NCI-H2081 (cell line): ENCODE results near the gene ENOX1.
A peak's percentile ranks its signal among the peaks of the same experiment; 100 is the strongest.

ENCODE experiments used
- DNase-seq, 2 experiments: peaks; one replicate each; lab custom pipeline; 2025; lab: John Stamatoyannopoulos, UW

The ENOX1 gene

GRCh38 chr13:43387880-43388279, 398.9 kb downstream of the ENOX1 start:
- DNase-seq: no peak

- DNase-seq: peak; percentile 58 to 70
Measured at GRCh38 chr13:43383498-43384165, 403.1 kb downstream of the ENOX1 start.

- no peak for DNase-seq
Measured at GRCh38 chr13:43379738-43380137, 407.0 kb downstream of the ENOX1 start.

DNA sequence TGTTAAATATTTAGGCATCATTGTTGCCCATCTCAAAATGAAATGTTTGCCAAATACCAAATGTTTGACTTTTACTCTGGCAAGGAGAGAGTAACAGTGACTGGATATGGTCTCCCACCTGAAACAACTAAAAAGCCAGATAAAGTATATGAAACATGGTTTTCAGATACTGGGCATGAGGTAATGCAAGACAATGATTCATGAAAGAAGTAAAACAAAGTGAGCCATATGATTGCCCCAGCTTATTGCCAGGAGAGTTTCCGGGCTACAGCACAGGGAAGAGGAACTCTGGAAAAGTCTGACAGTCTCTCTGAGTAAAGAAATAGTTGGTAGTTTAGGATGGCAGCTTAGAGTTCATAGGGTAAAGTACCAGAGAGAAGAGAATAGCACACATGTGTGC, 408.8 kb downstream of the ENOX1 start:
- no peak for DNase-seq

- DNase-seq: no peak
Measured at GRCh38 chr13:43377149-43377548, 409.6 kb downstream of the ENOX1 start.

DNA sequence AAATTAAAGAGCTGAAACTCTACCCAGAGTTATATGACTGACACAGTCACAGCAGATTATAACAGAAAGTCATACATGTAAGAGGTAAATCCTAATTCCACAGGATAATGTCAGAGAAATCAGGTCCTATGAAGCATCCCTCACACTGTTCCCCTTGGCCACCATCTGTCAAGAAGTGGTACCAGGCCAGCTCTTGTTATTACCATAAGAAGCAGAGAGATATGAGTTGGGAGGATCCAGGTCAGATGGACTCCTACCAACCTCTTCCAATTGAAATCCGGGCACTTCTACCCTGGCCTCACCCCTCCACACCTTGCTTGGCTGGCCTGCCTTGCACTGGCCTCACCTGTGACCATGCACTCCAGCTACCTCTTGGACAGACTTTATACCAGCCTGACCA, 410.2 kb downstream of the ENOX1 start:
- no peak for DNase-seq

DNA sequence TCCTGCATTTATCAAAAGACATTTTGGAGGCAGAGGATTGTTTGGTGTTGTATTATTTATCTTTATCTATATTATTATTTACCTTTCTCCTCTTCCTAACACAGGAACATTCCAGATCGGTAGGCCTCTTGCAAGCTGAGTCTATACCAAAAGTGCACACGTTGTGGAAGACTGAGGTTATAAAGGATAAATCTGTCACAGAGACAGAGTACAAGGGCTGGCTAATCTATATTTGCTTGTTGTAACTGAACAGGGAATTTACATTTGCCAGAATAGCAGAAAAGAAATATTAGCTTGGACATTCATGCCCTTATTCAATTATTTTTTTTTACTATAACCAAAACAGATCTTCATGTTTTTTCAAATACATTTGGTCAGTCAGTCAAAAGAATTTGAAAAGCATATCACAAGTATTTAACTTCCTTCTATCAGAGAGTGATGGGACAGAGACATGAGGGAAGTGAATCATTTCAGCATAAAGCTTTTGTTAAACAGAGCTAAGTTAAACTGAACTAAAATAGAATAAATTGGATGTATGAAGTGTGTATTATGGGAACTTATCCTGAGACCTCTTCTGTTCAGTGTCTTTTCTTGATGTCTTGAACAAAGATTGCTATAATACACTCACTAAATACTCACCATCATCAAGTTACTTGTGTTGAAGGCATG, 410.8 kb downstream of the ENOX1 start:
- DNase-seq: no peak

GRCh38 chr13:43374621-43375020, 412.2 kb downstream of the ENOX1 start:
- no peak for DNase-seq

DNA sequence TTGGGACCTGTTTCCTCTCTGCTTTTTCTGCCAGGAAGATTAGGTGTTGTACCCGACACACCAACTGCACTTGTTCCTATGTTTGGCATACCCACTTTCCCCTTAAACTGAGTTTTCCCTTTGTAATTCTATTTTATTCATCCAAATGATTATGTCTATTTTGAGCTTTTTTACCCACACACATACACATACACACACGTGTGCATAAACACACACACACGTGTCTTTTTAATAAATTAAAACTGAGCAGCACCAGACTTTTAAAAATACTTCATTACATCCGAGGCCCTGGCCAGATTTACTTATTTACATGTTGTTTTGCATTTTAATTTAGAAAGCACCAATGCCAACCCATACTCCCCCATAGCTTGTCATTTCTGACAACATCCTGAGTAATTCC, 413.4 kb downstream of the ENOX1 start:
- no peak for DNase-seq

GRCh38 chr13:43370842-43371241, 415.9 kb downstream of the ENOX1 start:
- no peak for DNase-seq

- no peak for DNase-seq
Measured at GRCh38 chr13:43369319-43369718, 417.5 kb downstream of the ENOX1 start.

GRCh38 chr13:43368003-43368402, 418.8 kb downstream of the ENOX1 start:
- DNase-seq: no peak

DNA sequence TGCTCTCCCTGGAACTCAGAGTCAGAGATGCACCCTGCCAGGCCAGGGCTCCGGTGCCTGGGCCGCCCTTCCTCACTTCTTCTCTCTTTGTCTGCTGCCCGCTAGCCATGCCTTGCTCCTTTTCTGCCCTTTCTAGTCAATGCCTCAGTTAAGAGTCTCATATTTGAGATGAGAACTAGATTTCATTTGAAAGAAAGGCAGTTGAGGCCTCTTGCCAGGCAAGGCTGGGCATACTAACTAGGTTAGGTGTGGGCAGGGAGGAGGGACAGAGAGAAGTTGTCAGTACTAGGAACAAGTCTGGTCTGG, 421.8 kb downstream of the ENOX1 start:
- DNase-seq: no peak

DNA sequence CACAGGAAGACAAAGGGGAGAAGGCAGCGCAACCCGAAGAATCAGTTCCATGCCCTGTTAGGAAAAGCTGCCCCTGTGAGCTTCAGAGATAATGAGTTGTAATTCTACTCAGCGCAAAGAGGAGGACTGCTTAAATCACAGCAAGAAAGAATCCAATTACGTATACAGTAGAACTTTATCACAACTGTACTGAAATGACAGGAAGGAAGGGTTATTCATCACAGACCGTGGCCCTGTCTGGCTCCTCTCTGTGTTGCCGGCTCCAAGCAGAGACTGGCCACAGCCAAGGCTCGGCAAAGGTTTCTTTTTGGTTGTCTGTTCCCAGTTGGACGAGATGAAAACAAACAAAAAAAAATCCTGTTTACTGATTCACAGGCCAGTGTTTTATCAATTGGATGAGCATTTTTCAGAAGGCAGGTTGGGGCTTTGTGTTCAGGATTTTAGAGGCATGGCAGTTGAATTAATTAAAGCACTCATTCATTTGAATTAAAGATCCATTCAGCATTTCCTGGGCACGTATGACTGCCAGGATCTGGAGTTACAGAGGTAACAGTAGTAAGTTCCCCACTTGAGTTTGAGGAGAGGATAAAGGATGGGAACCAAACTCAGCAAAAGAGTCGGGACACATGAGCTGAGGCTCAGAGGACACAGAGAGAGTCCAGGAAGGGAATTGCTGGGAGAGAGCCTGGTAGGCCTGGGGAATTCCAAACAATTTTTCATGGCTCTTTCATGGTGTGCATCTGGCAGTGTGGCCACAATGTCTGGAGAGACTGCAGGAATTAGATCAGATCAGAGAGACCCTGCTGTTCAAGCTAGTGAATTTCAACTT, 422.3 kb downstream of the ENOX1 start:
- peak in 1 of 2 experiments; percentile 43 for DNase-seq

DNA sequence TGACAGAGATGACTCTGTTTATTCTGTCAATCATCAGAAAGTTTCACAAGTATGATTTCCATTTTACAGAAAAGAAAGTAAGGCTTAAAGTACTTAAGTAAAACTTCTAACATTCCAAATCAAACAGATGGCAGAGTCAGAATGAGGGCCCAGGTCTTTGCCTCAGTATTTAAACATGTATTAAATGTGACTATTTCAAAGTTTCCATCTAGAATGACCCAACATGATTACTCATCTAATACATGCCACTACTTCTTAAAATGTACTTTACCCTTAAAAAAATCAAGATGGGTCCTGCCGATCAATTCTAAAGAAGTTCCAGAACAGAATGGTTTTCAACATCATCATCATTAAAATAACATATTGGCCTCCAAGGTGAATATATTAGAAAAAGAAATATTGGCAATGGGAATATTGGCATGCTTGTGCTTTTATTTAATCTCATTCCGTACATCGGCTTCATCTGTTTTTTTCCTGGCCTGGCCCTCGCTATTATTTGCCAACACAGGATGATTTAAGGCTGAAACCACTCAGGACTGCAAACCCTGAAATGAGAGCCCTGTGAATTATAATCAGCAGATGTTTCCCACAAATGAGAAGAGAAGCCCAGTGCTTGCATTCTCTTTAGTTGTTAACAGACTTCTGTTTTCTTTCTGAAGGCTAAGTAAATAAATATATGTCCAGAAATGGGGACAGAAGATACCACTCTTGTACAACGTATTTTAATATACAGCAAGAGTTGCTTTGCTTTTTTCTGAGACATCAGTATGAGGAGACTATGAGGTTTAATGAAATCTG, 423.4 kb downstream of the ENOX1 start:
- DNase-seq: peak in 1 of 2 experiments; percentile 66

- no peak for DNase-seq
Measured at GRCh38 chr13:43362556-43362955, 424.2 kb downstream of the ENOX1 start.

DNA sequence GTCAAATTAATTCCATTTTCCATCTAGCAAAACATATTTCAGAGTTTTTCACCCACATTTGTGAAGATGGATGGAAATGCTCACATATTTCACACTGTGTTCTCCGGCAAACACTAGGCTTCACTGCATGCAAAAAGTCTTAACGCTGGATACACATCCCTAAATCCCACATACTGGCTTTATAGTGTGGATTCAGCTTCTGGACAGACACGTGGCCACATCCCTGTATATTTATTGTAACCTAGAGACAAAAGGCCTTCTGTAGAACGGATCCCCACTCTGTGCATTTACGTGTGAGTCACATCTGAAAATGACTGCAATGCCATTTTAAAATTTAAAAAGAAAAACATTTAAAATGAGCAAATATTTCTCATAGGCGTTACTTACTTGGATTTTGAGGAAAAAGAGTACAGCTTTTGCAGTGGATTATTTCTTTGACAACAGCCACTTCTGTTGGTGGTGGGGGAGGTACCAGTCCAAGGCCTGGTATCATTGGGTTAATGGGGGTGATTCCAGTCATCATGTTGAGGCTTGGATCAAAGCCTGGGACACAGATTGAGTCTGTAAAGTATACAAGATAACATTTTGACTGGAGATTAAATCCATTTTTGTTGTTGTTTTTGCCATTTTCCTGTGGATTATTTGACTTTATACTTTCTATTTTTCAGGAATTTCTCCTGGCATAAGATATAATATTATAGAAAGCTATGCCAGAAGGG, 425.7 kb downstream of the ENOX1 start:
- no peak for DNase-seq

GRCh38 chr13:43360171-43360570, 426.6 kb downstream of the ENOX1 start:
- DNase-seq: no peak

GRCh38 chr13:43359536-43359935, 427.2 kb downstream of the ENOX1 start:
- DNase-seq: no peak

GRCh38 chr13:43357564-43357963, 429.2 kb downstream of the ENOX1 start:
- no peak for DNase-seq

DNA sequence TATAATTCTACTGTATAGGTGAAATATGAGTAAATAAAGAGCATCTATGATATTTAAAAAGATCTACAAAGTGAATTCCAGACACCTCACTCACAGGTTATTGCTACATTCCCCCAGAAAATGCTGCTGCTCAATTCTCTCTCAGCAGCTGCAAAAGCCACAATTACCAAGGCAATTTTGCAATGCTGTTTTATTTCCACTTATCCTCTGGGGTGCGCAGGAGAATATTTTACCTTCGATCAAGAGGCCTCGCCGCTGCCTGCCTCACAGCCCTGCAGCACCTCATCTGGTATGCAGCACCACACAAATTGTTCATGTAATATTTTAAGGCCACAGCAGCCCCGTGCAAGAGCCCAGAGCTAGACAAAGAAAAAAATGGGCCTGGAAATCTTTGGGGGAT, 430.2 kb downstream of the ENOX1 start:
- peak in 1 of 2 experiments; percentile 16 for DNase-seq

GRCh38 chr13:43355774-43356173, 431.0 kb downstream of the ENOX1 start:
- DNase-seq: no peak
